Sigmoid colon (tissue), 7 donors: Measurements from ENCODE around the gene SNX33. TPM values are rescaled to one million over a fixed set of nuclear protein-coding genes. Genes with fewer than 3 reads are reported as not detected.
"Not testable (repeated sequence)": the region's sequence is repeated elsewhere in the genome, so short reads cannot be mapped to it uniquely, and the experiment has no call there.

Source experiments
- DNase-seq: peaks from one replicate; pipeline ENCODE4 v3.0.0-alpha.2; 2019
- H3K27ac ChIP-seq, 4 donors: fragments of 200-600 bp; sonication (generic); one replicate each; pipeline ENCODE4 v1.5.1; 2016 to 2019; ENCODE audit warnings: mild to moderate bottlenecking in 1 of 4
- H3K27me3 ChIP-seq, 3 donors: fragments of 200-600 bp; sonication (generic); one replicate each; pipeline ENCODE4 v1.5.1; 2019; ENCODE audit warnings: mild to moderate bottlenecking in 1 of 3
- H3K36me3 ChIP-seq, 4 donors: fragments of 200-600 bp; sonication (generic); one replicate each; pipeline ENCODE4 v1.5.1; 2016 to 2019
- H3K4me1 ChIP-seq, 4 donors: fragments of 200-600 bp; sonication (generic); one replicate each; pipeline ENCODE4 v1.5.1; 2017 to 2019
- H3K4me3 ChIP-seq, 4 donors: fragments of 200-600 bp; sonication (generic); one replicate each; pipeline ENCODE4 v1.5.1; 2017 to 2019; ENCODE audit warnings: mild to moderate bottlenecking in 2 of 4, moderate library complexity in 1 of 4
- H3K9me3 ChIP-seq, 4 donors: fragments of 200-600 bp in 3 of 4; sonication (generic) in 3 of 4; one replicate each; pipeline versions ENCODE4 v1.5.1 to v1.6.1; 2013 to 2019
- CTCF ChIP-seq, 4 experiments: fragments of 450-650 bp in 3 of 4; fragments of 200-600 bp in 1 of 4; IDR thresholded peaks; one replicate each; pipeline ENCODE4 v1.5.1; 2016 to 2019; ENCODE audit warnings: antibody characterized with exemption in 4 of 4, mild to moderate bottlenecking in 3 of 4, moderate library complexity in 2 of 4
- EP300 ChIP-seq, 4 donors: sonication (generic); formaldehyde crosslinking; IDR thresholded peaks; one replicate each; pipeline ENCODE4 v1.6.1; 2017; ENCODE audit warnings: antibody characterized with exemption in 4 of 4
- POLR2A ChIP-seq, 2 donors: fragments of 450-650 bp; IDR thresholded peaks; one replicate each; pipeline ENCODE4 v1.6.1; 2016; ENCODE audit warnings: antibody characterized with exemption in 2 of 2, mild to moderate bottlenecking in 2 of 2, moderate library complexity in 2 of 2
- POLR2AphosphoS5 ChIP-seq, 4 donors: sonication (generic); formaldehyde crosslinking; IDR thresholded peaks; one replicate each; pipeline ENCODE4 v1.6.1; 2017; ENCODE audit warnings: antibody characterized with exemption in 4 of 4
- WGBS, 2 donors: extraction: QIAGEN DNeasy Blood & Tissue Kit; methylation state at CpG; one replicate each; pipeline ENCODE4 v1.1.7; 2013; 5-methylcytosine and 5-hydroxymethylcytosine counted together
- intact Hi-C: fragments of 100-400 bp; cut with DNase I; formaldehyde crosslinking; loops from one replicate; pipeline ENCODE4 v1.15.1; 2023
- polyA plus RNA-seq, 3 donors: library from polyadenylated mRNA; stranded (reverse); fragments of 200-250 nt; gene quantifications; one replicate each; pipeline ENCODE4 v1.2.3, GENCODE V29; 2013
- total RNA-seq, 4 donors: library from RNA; depleted of rRNA; stranded (reverse); fragments of >200 nt; gene quantifications; one replicate each; pipeline ENCODE4 v1.1.0, GENCODE V29; 2016
- donor health status: healthy with polysubstance abuse.
- donor health status: Bipolar disorder and iron deficiency.
- donor health status: healthy.

SNX33 gene
- total and polyA plus RNA-seq, 7 donors, result 9.0 to 32.7 (median 20.9) TPM

GRCh38 chr15:75688831-75689230, 41.1 kb downstream of the SNX33 start:
- H3K36me3 ChIP-seq, result peaks cover 44 to 79% (median 60%) of the 10 kb centered on the region in 4 donors
- H3K4me3 ChIP-seq, result no peak overlapping the region
- 95% methylated on average over 26 of the region's 26 CpGs for WGBS, 2 donors
- no peaks in the 10 kb centered on the region for H3K27me3 ChIP-seq
- peaks cover 0 to 44% (median 34%) of the 10 kb centered on the region in 4 donors for H3K4me1 ChIP-seq
- peak overlapping the region in 3 of 4 donors; percentile 35 to 99 (median 63) for H3K27ac ChIP-seq
- H3K9me3 ChIP-seq, result no peaks in the 10 kb centered on the region
- intact Hi-C loops, result loop anchor here (5.0 kb wide), 1 partner anchor 113 kb away; no protein-coding TSS in a partner anchor
- no peak for TF ChIP-seq EP300 (IDR thresholded peaks at IDR 0.05)
- no peak for TF ChIP-seq POLR2AphosphoS5 (IDR thresholded peaks at IDR 0.05)
- TF ChIP-seq POLR2A (IDR thresholded peaks at IDR 0.05), result no peak
- TF ChIP-seq CTCF (IDR thresholded peaks at IDR 0.05), result no peak
- DNase-seq, result no peak

GRCh38 chr15:75689429-75689828, 41.7 kb downstream of the SNX33 start:
- intact Hi-C loops, result loop anchor here (5.0 kb wide), 1 partner anchor 113 kb away; no protein-coding TSS in a partner anchor
- Histone ChIP-seq H3K4me1 (peaks cover 0 to 44% (median 36%) of the 10 kb centered on the region in 4 donors), H3K27ac (peak overlapping the region in 3 of 4 donors; percentile 8 to 99 (median 26)), H3K36me3 (peaks cover 41 to 73% (median 55%) of the 10 kb centered on the region in 4 donors)
- WGBS, 2 donors, result 92% methylated on average over 20 of the region's 20 CpGs
- not testable (repeated sequence) for H3K9me3 ChIP-seq, DNase-seq, H3K4me3 ChIP-seq, H3K27me3 ChIP-seq
- peak in 3 of 4 donors; percentile 1 to 34 (median 8) for TF ChIP-seq POLR2AphosphoS5 (IDR thresholded peaks at IDR 0.05)

- H3K4me3 ChIP-seq, DNase-seq, H3K27me3 ChIP-seq, intact Hi-C loops, H3K9me3 ChIP-seq: not testable (repeated sequence)
- WGBS, 2 donors, result 65 to 72% methylated on average over 4 of the region's 4 CpGs
- H3K27ac ChIP-seq, result peak overlapping the region in 3 of 4 donors; percentile 44 to 99 (median 97)
- H3K36me3 ChIP-seq, result peaks cover 31 to 53% (median 41%) of the 10 kb centered on the region in 4 donors
- peaks cover 0 to 51% (median 47%) of the 10 kb centered on the region in 4 donors for H3K4me1 ChIP-seq
These were observed 44.6 kb downstream of the SNX33 start for GRCh38 chr15:75692311-75692710.

- H3K9me3 ChIP-seq, H3K4me3 ChIP-seq, H3K27me3 ChIP-seq, intact Hi-C loops, DNase-seq: not testable (repeated sequence)
- Histone ChIP-seq H3K36me3 (peaks cover 25 to 45% (median 34%) of the 10 kb centered on the region in 4 donors), H3K4me1 (peaks cover 0 to 57% (median 50%) of the 10 kb centered on the region in 4 donors), H3K27ac (peak overlapping the region; percentile 95 to 99 (median 97))
- WGBS, 2 donors, result 68 to 78% methylated on average over 11 of the region's 15 CpGs
These were observed 45.3 kb downstream of the SNX33 start for GRCh38 chr15:75693028-75693427.

GRCh38 chr15:75693501-75694240, 46.0 kb downstream of the SNX33 start:
- Histone ChIP-seq H3K27me3 (no peaks in the 10 kb centered on the region), H3K4me1 (peaks cover 0 to 63% (median 56%) of the 10 kb centered on the region in 4 donors), H3K9me3 (no peaks in the 10 kb centered on the region), H3K36me3 (peaks cover 19 to 39% (median 28%) of the 10 kb centered on the region in 4 donors), H3K4me3 (no peak overlapping the region), H3K27ac (peak overlapping the region; percentile 95 to 99 (median 97))
- 48 to 67% methylated on average over 14 of the region's 14 CpGs for WGBS, 2 donors
- no peak for DNase-seq
- intact Hi-C loops, result no loop called here
- TF ChIP-seq POLR2A (IDR thresholded peaks at IDR 0.05) (no peak), EP300 (IDR thresholded peaks at IDR 0.05) (no peak), POLR2AphosphoS5 (IDR thresholded peaks at IDR 0.05) (peak in 2 of 4 donors; percentile 11 to 54), CTCF (IDR thresholded peaks at IDR 0.05) (no peak)
